Subcutaneous adipose tissue (tissue), 4 donors: ENCODE measurements around the gene PGBD5. TPM values are rescaled to one million over a fixed set of nuclear protein-coding genes. Genes with fewer than 3 reads are reported as not detected.

ENCODE experiments used
- total RNA-seq, 4 donors: library from RNA; depleted of rRNA; stranded (reverse); fragments of >200 nt; gene quantifications; one replicate each; pipeline ENCODE4 v1.1.0, GENCODE V29; 2016
- TF ChIP-seq, protein P1 (sequence below): fragments of 450-650 bp; IDR thresholded peaks from one replicate; pipeline ENCODE4 v1.5.1; 2016; ENCODE audit warnings: low read depth, mild to moderate bottlenecking, control low read depth, antibody characterized with exemption, moderate library complexity

The PGBD5 gene
- total RNA-seq, 4 donors from 2014 or later: under 0.01 to 5.9 (median 0.27) TPM

DNA sequence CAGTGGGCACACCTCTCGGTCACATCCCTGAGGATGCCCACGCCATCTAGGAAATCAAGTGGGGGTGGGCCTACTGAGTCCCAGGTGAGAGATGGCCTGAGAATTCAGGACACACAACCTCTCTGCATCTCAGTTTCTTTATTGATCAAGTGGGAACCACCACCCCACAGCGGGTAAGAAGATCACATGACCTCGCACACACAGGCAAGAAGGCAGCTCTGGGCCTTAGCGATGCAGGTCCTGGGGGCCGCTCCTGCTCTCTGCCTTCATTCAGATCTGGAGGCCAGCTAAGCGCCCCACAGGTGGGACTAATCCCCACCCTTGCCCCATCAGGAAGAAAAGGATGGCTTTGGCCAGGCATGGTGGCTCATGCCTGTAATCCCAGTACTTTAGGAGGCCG lies 63.2 kb downstream of the PGBD5 start:
- TF ChIP-seq, protein P1, sequence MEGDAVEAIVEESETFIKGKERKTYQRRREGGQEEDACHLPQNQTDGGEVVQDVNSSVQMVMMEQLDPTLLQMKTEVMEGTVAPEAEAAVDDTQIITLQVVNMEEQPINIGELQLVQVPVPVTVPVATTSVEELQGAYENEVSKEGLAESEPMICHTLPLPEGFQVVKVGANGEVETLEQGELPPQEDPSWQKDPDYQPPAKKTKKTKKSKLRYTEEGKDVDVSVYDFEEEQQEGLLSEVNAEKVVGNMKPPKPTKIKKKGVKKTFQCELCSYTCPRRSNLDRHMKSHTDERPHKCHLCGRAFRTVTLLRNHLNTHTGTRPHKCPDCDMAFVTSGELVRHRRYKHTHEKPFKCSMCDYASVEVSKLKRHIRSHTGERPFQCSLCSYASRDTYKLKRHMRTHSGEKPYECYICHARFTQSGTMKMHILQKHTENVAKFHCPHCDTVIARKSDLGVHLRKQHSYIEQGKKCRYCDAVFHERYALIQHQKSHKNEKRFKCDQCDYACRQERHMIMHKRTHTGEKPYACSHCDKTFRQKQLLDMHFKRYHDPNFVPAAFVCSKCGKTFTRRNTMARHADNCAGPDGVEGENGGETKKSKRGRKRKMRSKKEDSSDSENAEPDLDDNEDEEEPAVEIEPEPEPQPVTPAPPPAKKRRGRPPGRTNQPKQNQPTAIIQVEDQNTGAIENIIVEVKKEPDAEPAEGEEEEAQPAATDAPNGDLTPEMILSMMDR: no peak

DNA sequence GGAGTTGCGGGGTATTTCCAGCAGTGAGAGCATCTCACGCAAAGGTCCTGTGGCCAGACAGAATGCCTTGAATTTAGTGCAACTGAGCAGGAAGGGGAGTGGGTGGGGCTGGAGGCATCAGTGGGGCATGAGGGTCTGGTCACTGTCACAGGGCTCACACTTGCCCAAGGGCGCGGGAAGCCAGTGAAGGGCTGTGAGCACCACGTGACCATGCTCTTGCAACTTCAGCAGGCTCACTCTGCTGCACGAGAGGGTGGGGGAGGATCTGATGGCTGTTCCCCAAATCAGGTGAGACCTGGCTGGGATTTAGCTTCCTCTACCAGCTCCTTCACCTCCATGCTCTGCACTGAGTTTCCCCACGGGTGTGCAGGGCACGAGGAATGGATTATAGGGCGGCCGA lies 64.2 kb downstream of the PGBD5 start:
- TF ChIP-seq, protein P1: no peak

DNA sequence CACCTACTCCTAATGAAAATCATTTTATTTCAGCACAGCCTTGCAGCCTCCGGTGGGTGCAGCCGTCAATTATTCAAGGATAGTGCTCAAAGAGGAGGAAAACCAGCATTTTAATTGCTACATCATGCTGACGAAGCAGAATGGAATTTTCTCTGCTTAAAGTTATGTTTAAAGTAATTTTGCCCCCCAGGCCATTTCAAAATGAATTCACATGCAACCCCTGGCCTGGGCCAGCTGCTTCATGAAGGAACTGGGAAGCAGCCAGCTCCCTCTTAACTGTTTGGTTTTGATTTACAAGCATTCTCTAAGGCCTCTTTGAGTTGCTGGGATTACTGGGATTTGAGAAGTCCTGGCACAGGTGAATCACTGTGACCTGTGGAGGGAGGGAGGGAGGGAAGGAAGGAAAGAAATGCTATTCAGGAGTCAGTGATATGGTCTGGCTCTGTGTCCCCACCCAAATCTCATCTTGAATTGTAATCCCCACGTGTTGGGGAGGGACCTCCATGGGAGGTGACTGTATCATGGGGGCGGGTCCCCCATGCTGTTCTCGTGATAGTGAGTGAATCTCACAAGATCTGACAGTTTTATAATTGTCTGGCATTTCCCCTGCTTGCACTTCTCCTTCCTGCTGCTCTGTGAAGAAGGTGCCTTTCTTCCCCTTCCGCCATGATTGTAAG lies 66.0 kb downstream of the PGBD5 start:
- TF ChIP-seq, protein P1: no peak

DNA sequence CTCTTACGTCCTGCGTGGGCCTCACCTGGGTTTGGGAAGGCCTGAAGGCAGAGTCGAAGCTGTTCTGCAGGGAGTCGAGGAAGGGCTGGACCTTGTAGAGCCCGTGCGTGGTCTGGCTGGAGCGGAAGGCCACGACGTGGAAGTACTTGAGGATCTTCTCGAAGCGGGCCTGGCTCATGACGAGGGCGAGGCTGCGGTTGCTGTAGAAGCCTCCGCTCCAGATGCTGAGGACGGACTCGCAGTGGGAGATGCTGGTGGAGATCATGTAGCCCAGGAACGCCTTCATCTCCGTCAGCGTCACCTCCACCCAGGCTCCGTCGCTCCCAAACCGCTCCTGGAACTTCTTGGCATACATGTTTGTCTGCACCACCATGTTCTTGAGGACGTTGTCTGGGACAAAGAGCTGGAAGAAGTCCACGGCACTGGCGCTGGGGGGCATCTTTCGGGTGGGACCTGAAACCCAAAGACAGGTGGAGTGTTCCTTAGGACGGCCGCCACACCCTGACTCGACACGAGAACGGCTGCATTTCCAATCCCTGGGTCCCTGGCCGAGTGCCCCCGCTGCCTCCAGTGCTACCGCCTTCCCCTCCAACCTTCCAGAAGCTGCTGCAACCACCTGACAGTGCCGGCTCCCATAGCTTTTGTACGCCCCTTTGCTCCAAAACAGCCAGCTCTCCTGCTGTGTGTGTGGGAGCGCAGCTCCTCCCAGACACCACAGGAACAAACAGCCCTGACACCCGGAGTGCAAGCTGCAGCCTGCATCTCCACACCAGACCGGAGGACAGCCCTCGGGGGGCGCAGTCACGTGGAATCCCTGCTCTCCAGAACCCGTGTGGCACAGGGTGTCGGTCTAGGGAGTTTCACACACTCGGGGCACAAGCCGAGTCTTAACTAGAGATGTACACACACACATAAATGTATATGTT lies 69.0 kb downstream of the PGBD5 start:
- TF ChIP-seq, protein P1: no peak

DNA sequence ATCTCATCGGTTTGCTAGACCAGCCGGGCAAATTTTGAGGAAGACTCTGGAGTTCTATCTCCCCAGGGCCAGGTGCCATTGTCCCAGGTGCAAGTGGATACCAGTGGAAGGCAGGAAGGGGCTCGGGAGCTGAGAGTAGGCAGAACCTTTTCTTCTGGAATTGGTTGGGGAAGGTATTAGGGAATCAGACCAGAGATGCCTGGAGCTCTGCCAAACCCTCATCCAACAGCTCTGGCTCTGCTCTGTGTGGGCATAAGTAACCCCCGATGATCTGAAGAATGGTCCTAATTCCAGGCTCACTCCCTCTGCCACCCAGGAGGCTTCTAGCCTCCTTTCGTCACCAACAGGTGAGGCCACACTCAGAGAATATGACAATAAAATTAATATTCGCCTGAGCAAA lies 69.9 kb downstream of the PGBD5 start:
- TF ChIP-seq, protein P1: no peak

DNA sequence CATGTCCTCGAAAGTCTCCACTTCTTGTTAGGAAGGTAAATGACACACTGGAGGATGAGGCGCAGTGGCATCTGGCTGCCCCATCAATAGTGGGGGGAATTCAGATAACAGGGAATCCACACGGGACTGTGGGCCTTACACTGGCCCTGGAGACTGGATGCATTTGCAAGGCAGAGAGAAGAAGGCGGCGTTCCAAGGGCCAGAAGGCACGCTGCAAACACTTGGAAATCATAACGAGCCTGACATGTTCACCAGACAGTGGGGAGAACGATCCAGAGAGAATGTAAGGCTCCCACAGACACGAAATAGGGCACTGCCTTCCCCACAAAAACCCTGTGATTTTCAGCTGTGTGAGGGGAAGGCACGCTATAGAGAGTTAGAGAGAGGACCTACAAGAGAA lies 70.5 kb downstream of the PGBD5 start:
- TF ChIP-seq, protein P1: no peak

DNA sequence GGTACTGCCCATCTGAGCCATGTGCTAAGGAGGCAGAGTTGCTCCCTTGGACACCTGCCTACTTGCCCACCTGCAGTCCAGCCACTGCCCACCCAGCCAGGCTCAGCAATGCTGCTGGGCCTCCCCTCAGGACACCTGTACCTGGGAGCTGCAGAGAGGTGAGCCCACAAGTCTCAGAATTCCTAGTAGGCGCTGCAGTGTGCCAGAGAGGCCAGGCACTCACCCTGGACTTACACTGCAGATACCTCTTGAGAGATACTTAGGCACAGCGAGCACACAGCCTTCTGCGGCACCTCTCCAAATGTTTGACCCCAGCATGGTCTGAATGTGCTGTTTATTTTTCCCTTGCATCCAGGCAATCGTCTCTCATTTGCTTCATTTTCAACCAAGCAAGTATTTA lies 71.0 kb downstream of the PGBD5 start:
- TF ChIP-seq, protein P1: no peak
